GM12874 (cell line): ENCODE measurements around the gene NUMB.

Experiments
- CTCF ChIP-seq: IDR thresholded peaks from 2 replicates; pipeline ENCODE4 v1.5.1; 2011; ENCODE audit warnings: low read depth, mild to moderate bottlenecking, control low read depth, low read length, moderate library complexity; ENCODE audit not compliant: insufficient read depth

Gene NUMB

GRCh38 chr14:73402579-73402978, 55.8 kb downstream of the NUMB start:
- TF ChIP-seq CTCF, result no peak

GRCh38 chr14:73397810-73398209, 60.5 kb downstream of the NUMB start:
- TF ChIP-seq CTCF, result no peak

- no peak for TF ChIP-seq CTCF
Observed at GRCh38 chr14:73394317-73394716, 64.0 kb downstream of the NUMB start.

- no peak for TF ChIP-seq CTCF
Observed at GRCh38 chr14:73393375-73393774, 65.0 kb downstream of the NUMB start.

GRCh38 chr14:73392329-73393257, 65.8 kb downstream of the NUMB start:
- no peak for TF ChIP-seq CTCF

- TF ChIP-seq CTCF, result no peak
Observed at GRCh38 chr14:73386342-73386741, 72.0 kb downstream of the NUMB start.

- TF ChIP-seq CTCF, result no peak
Observed at GRCh38 chr14:73383356-73383755, 75.0 kb downstream of the NUMB start.
